Activated naive CD8-positive, alpha-beta T cell treated with anti-CD3 and anti-CD28 coated beads, Interleukin-2, amount 10 ng/mL, durations not matched to agents 7 days and 5 days (primary cell): ENCODE measurements around the gene VPS41. TPM values are rescaled to one million over a fixed set of nuclear protein-coding genes. Genes with fewer than 3 reads are reported as not detected.

Experiments used
- ATAC-seq: fragments of 150-1000 bp; cut with Tn5 transposase; one replicate; pipeline ENCODE4 v1.10.0; 2021; ENCODE audit warnings: low read depth, moderate library complexity
- POLR2A ChIA-PET: fragments of 350-600 bp; sonication (Branson Sonifier 250); formaldehyde crosslinking; loops from one replicate; lab custom pipeline; 2021; ENCODE audit warnings: antibody characterized with exemption; lab: Charles Lee
- DNase-seq: peaks from one replicate; pipeline ENCODE4 v3.0.0; 2021
- H3K27ac Mint-ChIP-seq: one replicate; pipeline ENCODE4 v1.8.0; 2022; ENCODE audit warnings: mild to moderate bottlenecking, mixed read lengths
- H3K27me3 Mint-ChIP-seq: one replicate; pipeline ENCODE4 v1.8.0; 2022; ENCODE audit warnings: mild to moderate bottlenecking, moderate library complexity, mixed read lengths
- H3K36me3 Mint-ChIP-seq: one replicate; pipeline ENCODE4 v1.8.0; 2021; ENCODE audit warnings: mild to moderate bottlenecking, mixed read lengths
- H3K4me1 Mint-ChIP-seq: one replicate; pipeline ENCODE4 v1.8.0; 2021; ENCODE audit warnings: mixed read lengths
- H3K4me3 Mint-ChIP-seq: one replicate; pipeline ENCODE4 v1.8.0; 2022; ENCODE audit warnings: mild to moderate bottlenecking, moderate library complexity, mixed read lengths
- H3K9me3 Mint-ChIP-seq: one replicate; pipeline ENCODE4 v1.8.0; 2021; ENCODE audit warnings: mixed read lengths
- total RNA-seq, 2 experiments: library from RNA; stranded (reverse); gene quantifications; one replicate each; pipeline ENCODE4 v1.2.3, GENCODE V29; 2021

VPS41 gene
- total RNA-seq, 2 experiments from 2014 or later: 61.7 to 65.3 TPM

DNA sequence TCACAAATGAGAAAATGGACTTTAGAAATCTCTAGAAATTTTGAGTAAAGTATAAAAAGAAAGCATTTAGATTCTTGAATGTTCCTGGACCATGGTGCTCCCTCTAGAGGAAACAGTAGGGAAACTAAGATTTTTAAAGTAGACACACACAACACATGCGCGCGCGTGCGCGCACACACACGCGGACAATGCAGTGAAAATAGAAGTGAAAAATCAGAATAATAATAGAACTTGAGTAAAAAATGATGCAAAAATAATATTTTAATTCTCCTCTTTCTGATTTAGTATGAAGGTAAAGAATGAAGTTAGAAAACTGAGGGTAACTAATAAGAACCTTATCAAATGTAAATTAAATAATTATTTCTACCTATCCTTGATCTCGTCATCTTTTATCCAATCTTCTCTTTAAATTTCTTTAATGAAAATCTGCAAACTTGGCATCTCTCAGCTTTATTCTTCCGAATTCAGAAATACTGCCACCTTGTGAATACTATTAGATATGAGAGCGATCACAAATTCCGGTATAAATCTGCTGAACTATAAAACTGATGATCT is 160.9 kb downstream of the VPS41 start:
- DNase-seq (no peak), ATAC-seq (no peak)
- H3K4me3 Mint-ChIP-seq: no peak overlapping the region
- peaks cover 3% of the 10 kb centered on the region for H3K4me1 Mint-ChIP-seq
- peaks cover 21% of the 10 kb centered on the region for H3K36me3 Mint-ChIP-seq
- no peaks in the 10 kb centered on the region for H3K9me3 Mint-ChIP-seq
- no peak overlapping the region for H3K27ac Mint-ChIP-seq
- POLR2A ChIA-PET: no interaction called here
- no peaks in the 10 kb centered on the region for H3K27me3 Mint-ChIP-seq

DNA sequence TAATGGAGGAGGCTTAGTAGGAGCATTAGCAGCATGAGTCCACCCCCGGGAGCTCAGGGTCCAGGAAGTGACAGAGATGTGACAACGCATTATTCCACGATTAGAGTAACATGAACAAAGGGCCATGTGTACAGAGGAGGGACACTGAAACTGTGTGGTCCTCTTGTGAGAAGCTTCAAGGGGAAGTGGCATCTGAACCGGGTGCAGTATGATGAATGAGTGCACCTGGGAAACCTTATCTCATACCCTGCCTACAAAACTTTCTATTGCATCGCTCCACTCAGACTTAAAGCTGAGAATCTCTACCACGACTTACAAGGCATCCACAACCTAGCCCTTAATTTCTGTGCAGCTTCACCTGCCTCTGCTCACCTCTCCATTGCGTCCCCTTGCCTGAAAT is 162.6 kb downstream of the VPS41 start:
- no peak for ATAC-seq

GRCh38 chr7:38744746-38745145 is 164.2 kb downstream of the VPS41 start:
- Mint-ChIP-seq H3K36me3 (peaks cover 30% of the 10 kb centered on the region), H3K9me3 (no peaks in the 10 kb centered on the region), H3K27me3 (no peaks in the 10 kb centered on the region), H3K4me1 (no peaks in the 10 kb centered on the region), H3K27ac (no peak overlapping the region), H3K4me3 (no peak overlapping the region)
- ATAC-seq (no peak), DNase-seq (no peak)
- POLR2A ChIA-PET: no interaction called here

More for the DNA sequence above, 162.6 kb downstream of the VPS41 start:
- DNase-seq: no peak
- H3K4me3 Mint-ChIP-seq: no peak overlapping the region
- no peak overlapping the region for H3K27ac Mint-ChIP-seq
- H3K27me3 Mint-ChIP-seq: no peaks in the 10 kb centered on the region
- peaks cover 2% of the 10 kb centered on the region for H3K4me1 Mint-ChIP-seq
- POLR2A ChIA-PET: no interaction called here
- no peaks in the 10 kb centered on the region for H3K9me3 Mint-ChIP-seq
- peaks cover 26% of the 10 kb centered on the region for H3K36me3 Mint-ChIP-seq

DNA sequence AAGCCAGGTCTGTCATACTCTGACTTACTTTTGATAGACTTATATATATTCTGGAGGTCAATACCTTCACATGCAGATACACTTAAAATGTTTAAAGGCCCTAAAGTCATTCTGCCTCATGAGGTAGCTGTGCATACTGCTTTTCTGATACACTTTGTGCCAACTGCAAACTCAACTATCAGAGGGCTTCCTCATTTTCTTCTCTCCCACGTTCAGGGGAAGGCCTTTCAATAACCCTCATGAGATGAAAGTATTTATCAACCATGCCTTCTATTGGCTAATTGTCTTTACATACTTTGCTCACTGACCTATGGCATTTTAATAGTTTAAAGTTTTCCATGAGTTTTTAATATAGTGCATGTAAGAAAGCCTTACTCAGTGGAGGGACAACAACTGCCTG is 165.1 kb downstream of the VPS41 start:
- Mint-ChIP-seq H3K36me3 (peaks cover 30% of the 10 kb centered on the region), H3K27me3 (no peaks in the 10 kb centered on the region), H3K9me3 (no peaks in the 10 kb centered on the region), H3K4me1 (no peaks in the 10 kb centered on the region), H3K4me3 (no peak overlapping the region), H3K27ac (no peak overlapping the region)
- POLR2A ChIA-PET: no interaction called here
- ATAC-seq (no peak), DNase-seq (no peak)

GRCh38 chr7:38740041-38740440 is 168.9 kb downstream of the VPS41 start:
- Mint-ChIP-seq H3K9me3 (no peaks in the 10 kb centered on the region), H3K4me1 (no peaks in the 10 kb centered on the region), H3K36me3 (peaks cover 29% of the 10 kb centered on the region), H3K27me3 (no peaks in the 10 kb centered on the region), H3K4me3 (no peak overlapping the region), H3K27ac (no peak overlapping the region)
- DNase-seq: no peak
- ATAC-seq: no peak
- POLR2A ChIA-PET: no interaction called here

GRCh38 chr7:38736138-38736537 is 172.9 kb downstream of the VPS41 start:
- Mint-ChIP-seq H3K36me3 (peaks cover 19% of the 10 kb centered on the region), H3K9me3 (no peaks in the 10 kb centered on the region), H3K4me1 (no peaks in the 10 kb centered on the region), H3K4me3 (no peak overlapping the region), H3K27me3 (no peaks in the 10 kb centered on the region), H3K27ac (no peak overlapping the region)
- POLR2A ChIA-PET: no interaction called here
- no peak for ATAC-seq
- DNase-seq: no peak

- H3K36me3 Mint-ChIP-seq: peaks cover 16% of the 10 kb centered on the region
- no peaks in the 10 kb centered on the region for H3K4me1 Mint-ChIP-seq
- H3K4me3 Mint-ChIP-seq: no peak overlapping the region
- H3K27me3 Mint-ChIP-seq: no peaks in the 10 kb centered on the region
- H3K9me3 Mint-ChIP-seq: no peaks in the 10 kb centered on the region
- DNase-seq (no peak), ATAC-seq (no peak)
- no peak overlapping the region for H3K27ac Mint-ChIP-seq
- POLR2A ChIA-PET: no interaction called here
Measured at GRCh38 chr7:38731215-38731614, 177.8 kb downstream of the VPS41 start.

- Mint-ChIP-seq H3K4me3 (no peak overlapping the region), H3K36me3 (peaks cover 15% of the 10 kb centered on the region), H3K27me3 (no peaks in the 10 kb centered on the region), H3K9me3 (no peaks in the 10 kb centered on the region), H3K4me1 (no peaks in the 10 kb centered on the region), H3K27ac (no peak overlapping the region)
- DNase-seq: no peak
- POLR2A ChIA-PET: no interaction called here
- ATAC-seq: no peak
Measured at GRCh38 chr7:38728145-38728544, 180.8 kb downstream of the VPS41 start.

GRCh38 chr7:38727184-38727940 is 181.6 kb downstream of the VPS41 start:
- H3K9me3 Mint-ChIP-seq: no peaks in the 10 kb centered on the region
- POLR2A ChIA-PET: no interaction called here
- ATAC-seq: no peak
- H3K27ac Mint-ChIP-seq: no peak overlapping the region
- H3K36me3 Mint-ChIP-seq: peaks cover 17% of the 10 kb centered on the region
- H3K27me3 Mint-ChIP-seq: no peaks in the 10 kb centered on the region
- H3K4me3 Mint-ChIP-seq: no peak overlapping the region
- no peak for DNase-seq
- no peaks in the 10 kb centered on the region for H3K4me1 Mint-ChIP-seq

- no peaks in the 10 kb centered on the region for H3K27me3 Mint-ChIP-seq
- no peaks in the 10 kb centered on the region for H3K9me3 Mint-ChIP-seq
- no peaks in the 10 kb centered on the region for H3K4me1 Mint-ChIP-seq
- no peak overlapping the region for H3K27ac Mint-ChIP-seq
- H3K4me3 Mint-ChIP-seq: no peak overlapping the region
- ATAC-seq: no peak
- H3K36me3 Mint-ChIP-seq: peaks cover 17% of the 10 kb centered on the region
- no peak for DNase-seq
- POLR2A ChIA-PET: interaction anchor here (0.6 kb wide), 1 partner anchor 347 kb away, joined by 3 read pairs; no protein-coding TSS in a partner anchor
Measured at GRCh38 chr7:38723327-38723726, 185.7 kb downstream of the VPS41 start.

DNA sequence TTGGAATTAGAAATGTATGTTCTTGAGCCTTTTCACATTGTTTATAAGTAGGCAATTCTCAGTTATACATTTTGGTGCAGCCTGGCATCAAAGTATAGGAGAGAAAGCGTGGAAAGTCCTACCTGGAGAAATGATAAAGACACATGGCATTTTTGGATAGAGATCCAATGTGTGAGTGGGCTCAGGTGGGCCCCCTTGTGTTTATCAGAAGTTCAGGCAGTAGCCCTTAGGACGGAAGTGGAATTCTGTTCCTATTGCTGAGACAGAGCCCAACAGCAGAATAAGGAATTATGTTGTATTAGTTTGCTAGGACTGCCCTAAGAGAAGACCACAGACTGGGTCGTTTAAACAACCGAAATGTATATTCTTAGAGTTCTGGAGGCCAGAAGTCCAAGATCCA is 192.6 kb downstream of the VPS41 start:
- ATAC-seq: no peak

GRCh38 chr7:38709123-38709522 is 199.9 kb downstream of the VPS41 start:
- DNase-seq: no peak
- H3K27me3 Mint-ChIP-seq: peaks cover 7% of the 10 kb centered on the region
- POLR2A ChIA-PET: no interaction called here
- H3K36me3 Mint-ChIP-seq: peaks cover 1% of the 10 kb centered on the region
- H3K4me1 Mint-ChIP-seq: no peaks in the 10 kb centered on the region
- no peaks in the 10 kb centered on the region for H3K9me3 Mint-ChIP-seq
- no peak overlapping the region for H3K4me3 Mint-ChIP-seq
- H3K27ac Mint-ChIP-seq: no peak overlapping the region
- ATAC-seq: no peak

More for the DNA sequence above, 192.6 kb downstream of the VPS41 start:
- H3K4me1 Mint-ChIP-seq: no peaks in the 10 kb centered on the region
- POLR2A ChIA-PET: no interaction called here
- H3K27ac Mint-ChIP-seq: no peak overlapping the region
- no peak overlapping the region for H3K4me3 Mint-ChIP-seq
- peaks cover 5% of the 10 kb centered on the region for H3K36me3 Mint-ChIP-seq
- no peaks in the 10 kb centered on the region for H3K27me3 Mint-ChIP-seq
- peaks cover 3% of the 10 kb centered on the region for H3K9me3 Mint-ChIP-seq
- DNase-seq: no peak

DNA sequence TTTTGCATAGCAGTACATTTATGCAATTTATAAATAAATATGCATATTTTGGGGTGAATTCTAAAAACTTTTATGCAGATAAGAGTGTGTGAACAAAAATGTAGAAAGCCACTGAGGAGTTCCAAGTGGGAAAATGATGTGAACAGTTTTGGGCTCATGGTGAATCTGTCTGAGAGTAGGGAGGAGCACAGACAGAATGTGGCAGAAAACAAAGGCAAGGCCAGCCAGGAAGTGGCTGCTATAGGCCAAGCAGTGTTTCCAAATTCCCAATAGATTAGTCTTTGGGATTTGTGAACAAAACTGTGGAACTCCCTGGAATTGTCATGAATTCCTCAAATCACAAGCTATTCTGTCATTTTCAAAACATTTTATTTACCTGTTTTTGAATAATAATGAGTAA is 204.2 kb downstream of the VPS41 start:
- POLR2A ChIA-PET: no interaction called here
- H3K4me3 Mint-ChIP-seq: no peak overlapping the region
- H3K36me3 Mint-ChIP-seq: peaks cover 1% of the 10 kb centered on the region

GRCh38 chr7:38704041-38704547 is 204.9 kb downstream of the VPS41 start:
- POLR2A ChIA-PET: no interaction called here
- Mint-ChIP-seq H3K27me3 (peaks cover 12% of the 10 kb centered on the region), H3K9me3 (no peaks in the 10 kb centered on the region), H3K4me1 (no peaks in the 10 kb centered on the region), H3K27ac (no peak overlapping the region), H3K36me3 (peaks cover 1% of the 10 kb centered on the region), H3K4me3 (no peak overlapping the region)
- ATAC-seq: no peak
- no peak for DNase-seq

More for the DNA sequence above, 204.2 kb downstream of the VPS41 start:
- Mint-ChIP-seq H3K27me3 (peaks cover 14% of the 10 kb centered on the region), H3K27ac (no peak overlapping the region), H3K4me1 (no peaks in the 10 kb centered on the region), H3K9me3 (no peaks in the 10 kb centered on the region)
- ATAC-seq (no peak), DNase-seq (no peak)
